Inflammatory macrophage treated with lipopolysaccharide for 1 hour (primary cell): ENCODE measurements around the gene SMIM41.
A peak's percentile ranks its signal among the peaks of the same experiment; 100 is the strongest.

ENCODE experiments used
- DNase-seq, 2 donors: peaks; one replicate each; pipeline ENCODE4 v3.0.0-alpha.2; 2020 to 2022

SMIM41 gene

DNA sequence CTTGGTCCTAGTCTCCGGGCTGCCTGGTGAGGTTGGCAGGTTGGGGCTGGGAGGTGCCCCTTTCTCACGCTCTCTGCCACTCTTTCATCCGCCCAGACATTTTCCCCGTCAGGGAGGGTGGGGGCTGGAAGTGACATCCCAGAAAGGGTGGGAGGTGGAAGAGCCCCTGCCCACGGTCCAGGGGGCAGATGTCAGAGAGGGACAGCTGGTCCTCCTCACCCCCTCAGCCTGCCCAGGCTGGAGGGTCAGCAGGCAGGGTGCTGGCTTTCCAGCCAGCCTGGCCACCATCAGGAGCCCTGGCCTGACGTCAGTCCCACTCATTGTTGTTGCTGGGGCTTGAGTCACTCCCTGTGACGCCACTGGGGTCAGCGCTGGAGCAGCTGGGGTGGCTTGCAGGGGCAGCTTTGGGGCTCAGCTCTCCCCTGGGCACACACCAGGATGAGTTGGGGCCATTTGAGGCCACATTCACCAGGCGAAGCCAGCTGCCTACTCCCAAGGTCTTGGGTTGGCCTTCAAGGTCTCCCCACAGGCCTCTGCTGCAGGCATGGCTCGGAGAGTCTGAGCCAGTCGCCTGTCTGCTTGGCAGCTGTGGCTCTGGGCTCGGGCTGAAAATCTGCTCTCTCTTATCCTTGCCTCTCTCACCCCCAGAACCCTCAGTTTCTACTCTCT lies 15.4 kb upstream of the SMIM41 start:
- no peak for DNase-seq

DNA sequence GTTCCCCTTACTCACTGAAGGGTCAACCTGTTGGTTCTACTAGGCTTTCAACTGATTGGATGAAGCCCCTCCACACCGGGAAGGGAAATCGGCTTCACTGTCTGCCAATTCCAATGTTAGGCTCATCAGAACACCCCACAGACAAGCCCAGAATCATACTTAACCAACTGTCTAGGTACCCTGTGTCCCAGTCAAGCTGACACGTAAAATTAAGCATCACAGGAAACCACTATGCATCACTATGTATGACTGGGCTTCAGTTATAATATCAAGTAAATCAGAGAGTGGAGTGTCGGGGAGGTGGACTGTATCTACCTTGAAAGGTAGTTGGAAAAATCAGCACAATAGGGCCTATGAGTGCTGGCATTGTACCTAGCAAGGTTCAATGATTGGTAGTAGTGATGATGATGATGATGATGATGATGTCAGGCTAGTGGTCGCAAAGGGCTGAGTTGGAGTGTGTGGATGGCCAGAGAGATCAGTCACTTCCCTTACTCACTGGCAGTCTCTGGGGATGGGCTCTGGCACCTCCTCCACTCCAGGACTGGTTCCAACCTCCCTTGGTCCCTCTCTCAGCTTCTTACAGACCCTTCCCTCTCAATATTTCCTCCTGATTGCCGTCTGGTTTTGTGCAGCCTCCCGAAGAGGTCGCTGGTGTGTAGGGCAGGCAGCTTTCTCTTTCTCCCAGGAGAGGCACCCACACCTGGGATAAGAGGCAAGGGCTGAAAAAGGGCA lies 13.0 kb upstream of the SMIM41 start:
- no peak for DNase-seq

DNA sequence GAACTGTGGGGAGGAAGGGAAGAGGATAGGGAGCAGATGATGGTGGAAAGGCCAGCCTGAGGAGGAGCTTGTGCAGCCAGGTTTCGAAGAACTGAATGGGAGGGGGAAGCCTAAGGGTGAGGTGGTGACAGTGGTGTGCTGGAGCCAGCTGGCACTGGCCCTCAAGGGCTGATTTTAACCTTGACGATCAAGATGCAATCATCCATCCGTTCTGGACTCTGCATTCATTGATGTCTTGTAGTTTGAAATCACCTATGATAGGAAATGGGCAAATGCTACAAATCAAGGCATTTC lies 12.5 kb upstream of the SMIM41 start:
- no peak for DNase-seq

DNA sequence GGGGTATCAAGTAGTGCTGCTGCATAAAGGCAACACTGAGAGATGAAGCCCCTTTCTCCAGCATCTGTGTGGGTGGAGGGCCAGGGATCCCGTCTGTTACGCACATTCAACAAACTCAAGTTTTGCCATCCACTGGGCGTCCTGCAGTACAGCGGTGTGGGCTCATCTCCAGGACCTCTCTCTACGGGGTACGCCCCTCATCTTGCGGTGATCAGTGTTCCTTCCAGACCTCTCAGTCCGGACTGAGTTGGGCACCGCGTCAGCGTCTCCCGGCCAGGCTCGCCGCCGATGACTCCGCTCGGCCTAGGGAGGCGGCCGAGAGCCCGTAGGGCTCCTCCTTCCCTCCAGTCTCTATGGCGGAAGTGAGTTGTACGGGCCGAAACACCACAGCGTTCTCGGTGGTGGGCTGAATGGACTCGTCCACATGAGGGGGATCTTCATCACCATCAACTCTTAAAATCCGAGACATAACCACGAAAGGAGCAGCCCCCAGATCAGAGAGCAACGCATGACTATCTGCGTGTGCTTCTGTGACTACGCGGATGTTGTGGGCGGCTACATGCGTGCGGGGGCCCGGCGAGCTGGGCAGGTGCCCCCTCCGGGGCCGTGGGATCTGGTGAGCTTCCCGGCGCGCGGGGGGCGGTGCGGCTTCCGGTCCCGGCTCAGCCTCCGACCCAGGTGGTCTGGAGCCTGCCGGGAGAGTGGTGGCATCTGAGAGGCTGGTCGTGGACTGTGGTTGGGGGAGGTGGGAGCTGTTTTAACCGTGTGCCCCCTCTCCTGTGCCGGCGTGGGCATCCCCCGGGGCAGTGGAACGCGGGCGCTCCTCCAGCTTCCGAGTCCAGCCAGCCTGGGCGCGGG lies 9.9 kb upstream of the SMIM41 start, which contains the start of gene ATG101:
TSS of gene ATG101 (plus strand) at position 652 of the 858 bp plus-strand sequence. CDS start 3,673 bp downstream, outside the sequence.
- peak; percentile 91 to 94 for DNase-seq

DNA sequence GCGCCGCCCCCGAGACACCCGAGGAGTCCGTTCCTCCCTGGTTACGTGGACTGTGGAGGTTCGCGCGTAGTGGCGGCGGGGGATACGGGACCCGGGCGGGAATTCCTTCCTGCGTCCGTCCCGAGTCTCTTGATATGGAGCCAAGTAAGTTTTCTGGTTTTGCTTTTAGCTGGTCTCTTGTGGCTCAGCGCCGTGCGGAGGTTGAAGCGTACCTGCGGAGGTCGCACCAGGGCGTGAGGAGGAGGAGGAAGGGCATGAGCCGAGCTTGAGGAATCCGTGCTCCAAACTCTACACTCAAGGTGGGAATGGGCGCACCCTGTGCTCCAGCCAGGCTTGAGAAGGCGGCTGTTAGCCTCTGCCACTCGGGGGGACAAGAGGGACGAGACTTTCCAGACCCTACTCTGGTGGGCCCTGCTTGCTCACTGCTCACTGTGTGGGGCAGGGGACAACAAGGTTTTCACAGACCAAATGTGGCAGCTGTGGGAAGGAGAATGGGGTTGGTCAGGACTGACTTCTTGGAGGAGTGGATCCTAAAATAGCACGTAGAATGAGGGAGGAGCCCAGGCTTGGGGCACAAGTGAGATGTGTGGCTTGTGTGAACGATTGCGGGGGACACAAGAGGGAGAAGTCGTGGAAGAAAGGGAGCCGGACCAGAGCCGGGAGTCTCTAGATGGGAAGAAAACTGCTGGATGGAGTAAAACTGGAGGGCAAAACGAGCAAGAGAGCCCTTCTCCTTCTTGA lies 9.1 kb upstream of the SMIM41 start:
- DNase-seq = no peak

DNA sequence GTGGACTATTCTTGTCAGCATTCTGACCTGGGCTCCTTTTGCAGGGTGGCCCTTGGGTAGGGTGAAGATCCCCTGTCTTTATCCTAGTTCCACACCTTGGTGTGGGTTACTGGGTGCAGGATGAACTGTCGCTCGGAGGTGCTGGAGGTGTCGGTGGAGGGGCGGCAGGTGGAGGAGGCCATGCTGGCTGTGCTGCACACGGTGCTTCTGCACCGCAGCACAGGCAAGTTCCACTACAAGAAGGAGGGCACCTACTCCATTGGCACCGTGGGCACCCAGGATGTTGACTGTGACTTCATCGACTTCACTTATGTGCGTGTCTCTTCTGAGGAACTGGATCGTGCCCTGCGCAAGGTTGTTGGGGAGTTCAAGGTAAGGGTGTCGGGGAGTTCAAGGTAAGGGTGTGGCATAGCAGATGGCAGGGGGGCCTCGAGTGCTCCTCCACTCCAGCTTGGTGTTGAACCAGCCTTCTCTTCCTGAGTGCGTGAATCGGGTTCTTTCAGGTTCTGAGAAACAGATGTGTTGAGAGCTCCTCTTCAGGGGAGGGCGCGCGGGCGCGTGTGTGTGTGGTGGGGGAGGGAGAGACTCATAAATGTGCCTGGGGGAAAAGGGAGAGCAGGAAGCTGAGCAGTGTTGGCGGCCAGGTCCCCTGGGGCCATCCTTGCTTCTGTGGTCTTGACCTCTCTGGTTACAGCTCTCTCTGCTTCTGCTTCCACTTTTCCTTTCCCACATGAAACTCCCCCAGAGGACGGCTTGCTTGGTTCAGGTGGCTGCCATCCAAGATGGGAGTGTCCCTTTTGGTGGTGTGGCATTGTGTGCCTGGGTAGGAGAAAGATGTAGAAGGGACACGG lies 5.7 kb upstream of the SMIM41 start:
- DNase-seq = no peak

DNA sequence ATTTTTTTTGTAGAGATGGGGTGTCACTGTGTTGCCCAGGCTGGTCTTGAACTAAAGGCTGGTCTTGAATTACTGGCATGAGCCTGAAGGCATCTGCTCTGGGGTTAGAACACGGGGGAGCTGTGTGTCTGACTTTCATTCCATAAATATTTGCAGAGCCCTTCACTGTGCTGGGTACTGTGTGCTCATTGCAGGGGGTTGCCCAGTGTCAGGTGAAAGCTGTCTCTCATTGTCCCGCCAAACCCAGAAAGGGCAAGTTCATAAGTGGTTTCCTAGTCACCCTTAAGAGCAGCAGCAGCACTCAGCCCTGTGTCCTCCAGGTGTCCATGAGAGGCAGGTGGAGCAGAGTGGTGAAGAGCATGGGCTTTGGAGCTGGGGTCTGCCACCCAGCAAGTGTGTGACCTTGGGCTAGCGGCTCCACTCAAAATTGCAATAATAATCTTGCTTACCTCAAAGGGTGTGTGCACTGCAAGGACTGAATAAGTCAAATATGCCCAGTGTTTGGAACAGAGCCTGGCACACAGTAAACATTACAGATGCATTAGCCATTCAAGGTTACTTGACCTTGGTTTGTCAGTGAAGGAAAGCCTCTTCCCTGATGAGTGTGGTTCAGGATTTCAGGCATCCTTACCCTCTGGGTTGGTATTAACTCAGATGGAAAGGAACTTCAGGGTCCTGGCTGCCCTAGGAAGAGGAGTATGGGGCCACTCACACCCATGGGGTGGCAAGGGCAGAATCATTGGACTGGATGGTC lies 4.4 kb upstream of the SMIM41 start:
- no peak for DNase-seq

DNA sequence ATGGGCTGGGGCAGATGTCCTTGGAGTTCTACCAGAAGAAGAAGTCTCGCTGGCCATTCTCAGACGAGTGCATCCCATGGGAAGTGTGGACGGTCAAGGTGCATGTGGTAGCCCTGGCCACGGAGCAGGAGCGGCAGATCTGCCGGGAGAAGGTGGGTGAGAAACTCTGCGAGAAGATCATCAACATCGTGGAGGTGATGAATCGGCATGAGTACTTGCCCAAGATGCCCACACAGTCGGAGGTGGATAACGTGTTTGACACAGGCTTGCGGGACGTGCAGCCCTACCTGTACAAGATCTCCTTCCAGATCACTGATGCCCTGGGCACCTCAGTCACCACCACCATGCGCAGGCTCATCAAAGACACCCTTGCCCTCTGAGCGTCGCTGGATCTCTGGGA lies 2.7 kb upstream of the SMIM41 start:
- DNase-seq = no peak

DNA sequence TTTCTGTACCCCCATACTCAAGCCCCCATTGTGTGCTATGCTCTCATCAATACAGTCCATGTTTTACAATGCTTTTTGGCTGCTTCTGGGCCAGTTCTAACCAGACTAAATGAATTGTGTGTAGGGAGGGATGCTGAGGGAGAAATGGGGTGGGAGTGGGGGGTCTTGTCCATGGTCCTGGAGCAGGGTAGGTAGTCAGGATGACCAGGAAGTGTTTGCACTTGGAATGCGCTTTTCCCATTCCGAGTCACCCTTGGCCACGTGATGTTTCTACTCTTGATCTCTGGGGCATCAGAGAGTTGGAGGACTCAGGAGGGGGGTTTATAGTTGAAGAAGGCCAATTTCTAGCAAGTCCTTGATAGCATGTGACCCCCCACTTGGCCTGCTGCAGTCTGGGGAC lies 1.2 kb upstream of the SMIM41 start:
- no peak for DNase-seq

DNA sequence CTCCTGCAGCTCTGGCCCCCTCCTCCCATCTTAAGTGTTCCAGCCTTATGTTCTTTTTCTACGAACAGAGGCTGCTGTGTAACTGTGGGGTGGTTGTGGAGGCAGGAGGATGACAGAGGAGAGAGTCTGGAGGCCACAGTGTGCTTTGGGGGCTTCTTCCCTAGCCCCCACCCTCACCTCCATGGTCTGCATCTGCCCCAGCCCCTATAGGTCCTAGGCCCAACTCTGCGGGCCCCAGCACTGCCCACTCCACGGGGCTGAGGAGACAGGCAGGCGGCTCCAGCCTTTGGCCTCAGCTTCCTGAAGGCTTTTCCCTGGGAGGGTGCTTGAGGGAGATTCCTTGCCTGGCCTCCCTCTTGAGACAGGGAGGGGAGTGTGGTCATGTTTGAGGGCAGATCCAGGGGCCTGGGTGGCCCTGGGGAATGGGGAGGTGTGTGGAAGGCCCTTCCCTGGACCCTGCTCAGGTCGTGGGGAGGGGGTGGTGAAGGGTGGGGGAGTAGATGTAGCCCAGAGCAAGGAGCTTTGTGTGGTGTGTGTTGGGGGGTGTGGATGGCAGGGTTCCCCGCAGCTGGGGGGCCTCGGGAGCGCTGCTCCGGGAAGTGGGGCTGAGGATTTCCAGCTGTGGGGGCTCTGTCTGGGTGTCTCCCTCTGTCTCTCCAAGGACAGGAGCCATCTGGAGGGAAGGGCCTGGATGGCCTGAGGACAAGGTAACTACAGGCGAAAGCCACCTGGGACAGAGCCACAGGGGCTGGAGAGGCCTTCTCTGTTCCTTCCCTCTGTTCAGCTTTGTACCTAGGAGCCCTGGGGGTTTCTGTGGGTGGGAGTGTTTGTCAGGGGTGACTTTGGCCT lies 1.1 kb downstream of the SMIM41 start:
- no peak for DNase-seq

DNA sequence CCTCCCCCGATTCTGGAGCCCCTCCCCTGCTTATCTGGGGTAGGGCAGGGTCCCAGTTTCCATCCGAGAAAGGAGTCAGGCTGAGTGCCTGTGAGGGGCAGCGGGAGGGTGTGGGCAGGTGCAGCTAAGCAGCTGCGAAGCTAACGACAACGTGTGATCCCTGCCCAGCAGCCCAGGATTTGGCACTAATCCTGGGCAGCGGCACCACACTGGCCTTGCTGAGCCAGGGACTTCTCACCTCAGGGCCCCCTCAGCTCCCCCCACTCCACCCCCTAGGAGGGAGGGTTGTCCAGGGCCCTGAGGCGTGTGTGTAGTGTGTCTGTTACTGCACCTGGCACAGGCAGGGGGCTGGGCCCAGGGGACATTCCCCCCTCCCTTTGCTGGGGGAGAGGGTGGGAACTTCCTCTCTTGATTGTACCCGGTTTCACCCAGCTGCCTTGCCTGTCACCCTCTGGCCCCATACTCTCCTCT lies 1.8 kb downstream of the SMIM41 start:
- DNase-seq = no peak

DNA sequence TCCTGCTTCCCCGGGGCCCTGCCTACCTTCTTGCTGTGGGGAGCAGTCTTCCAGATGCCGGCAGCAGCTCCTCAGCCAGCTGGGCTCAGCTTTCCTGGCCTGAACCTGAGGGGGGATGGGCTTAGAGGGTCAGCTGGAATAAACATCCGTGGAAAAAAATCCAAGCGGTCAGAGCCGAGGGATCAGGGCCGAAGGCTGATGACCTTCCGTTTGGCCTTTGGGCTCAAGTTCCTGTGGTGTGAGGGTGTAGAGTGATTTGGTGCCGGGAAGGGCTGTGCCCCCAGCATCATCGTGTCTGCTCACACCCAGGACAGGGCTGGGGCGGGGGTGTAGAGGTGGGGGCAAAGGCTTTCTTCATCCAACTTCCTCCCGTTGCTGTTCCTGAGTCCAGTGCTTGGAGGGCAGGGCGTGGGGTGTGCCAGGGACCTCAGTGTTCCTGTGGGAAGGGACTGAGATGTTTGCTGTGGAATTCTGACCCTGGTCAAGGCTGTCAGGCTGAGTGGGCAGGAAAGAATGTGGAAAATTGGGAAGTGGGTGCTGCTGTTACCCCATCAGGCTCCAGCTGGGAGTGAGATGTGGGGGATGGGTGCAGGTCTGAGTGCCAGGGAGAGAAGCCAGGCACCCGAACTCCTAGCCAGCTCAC lies 2.6 kb downstream of the SMIM41 start:
- no peak for DNase-seq

DNA sequence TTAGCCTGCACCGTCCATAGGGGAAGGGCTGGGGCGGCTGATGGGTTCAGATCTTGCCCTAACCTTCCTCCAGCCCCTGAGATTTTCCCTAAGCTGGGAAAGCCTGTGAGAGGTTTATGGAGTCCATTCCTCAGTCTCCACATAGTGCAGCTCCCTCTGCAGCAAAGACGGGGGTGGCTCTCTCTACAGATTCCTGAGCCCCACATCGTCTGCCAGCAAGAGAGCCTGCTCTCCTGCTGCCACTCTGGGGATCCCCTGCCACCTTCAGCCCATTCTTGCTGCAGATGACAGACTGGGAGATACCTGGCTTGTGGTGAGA lies 3.1 kb downstream of the SMIM41 start:
- no peak for DNase-seq

DNA sequence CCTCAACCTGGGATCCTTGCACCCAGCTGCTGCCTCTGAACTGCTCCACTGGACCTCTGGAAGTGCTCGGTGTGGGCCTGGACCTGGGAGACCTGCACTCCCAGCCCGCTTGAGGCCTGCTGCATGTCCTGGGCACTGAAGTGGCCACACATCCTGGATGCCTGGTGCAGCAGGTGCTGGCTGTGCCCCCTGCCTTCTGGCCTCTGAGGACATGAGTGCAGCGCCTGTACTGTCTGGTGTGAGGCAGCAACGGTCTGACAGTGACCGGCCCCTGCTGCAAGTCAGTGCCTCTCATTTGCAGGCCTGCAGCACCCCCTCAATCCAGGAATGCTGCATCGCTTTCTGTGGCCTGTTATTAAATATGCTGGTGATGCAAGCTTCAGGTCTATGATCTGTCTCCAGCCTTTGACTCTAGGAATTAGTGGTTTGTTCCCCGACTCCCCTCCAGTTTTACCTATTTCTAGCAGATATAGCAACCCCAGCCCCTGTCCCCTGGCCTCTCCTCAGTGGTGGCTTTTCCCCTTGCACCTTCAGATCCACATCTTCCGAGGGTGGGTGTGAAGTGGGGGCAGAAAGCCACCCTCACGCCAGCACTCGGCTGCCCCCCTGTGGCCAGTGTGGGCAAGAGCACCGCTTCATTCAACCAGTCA lies 3.6 kb downstream of the SMIM41 start:
- DNase-seq = peak; percentile 16 to 77

DNA sequence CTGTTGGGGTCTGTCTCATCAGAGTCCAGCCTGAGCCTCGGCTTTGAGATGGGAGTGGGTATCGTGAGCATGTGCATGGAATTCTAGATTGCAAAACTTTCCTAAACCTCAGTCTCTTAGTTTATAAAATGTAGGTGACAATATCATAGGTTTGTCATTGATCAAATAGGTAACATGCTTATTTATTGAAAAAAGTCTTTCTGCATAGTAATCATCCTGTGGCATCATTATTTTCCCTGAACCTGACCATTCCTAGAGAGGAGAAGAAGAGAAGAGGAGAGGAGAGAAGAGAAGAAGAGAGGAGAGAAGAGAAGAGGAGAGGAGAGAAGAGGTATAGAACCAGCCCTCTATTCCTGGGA lies 4.1 kb downstream of the SMIM41 start:
- no peak for DNase-seq

DNA sequence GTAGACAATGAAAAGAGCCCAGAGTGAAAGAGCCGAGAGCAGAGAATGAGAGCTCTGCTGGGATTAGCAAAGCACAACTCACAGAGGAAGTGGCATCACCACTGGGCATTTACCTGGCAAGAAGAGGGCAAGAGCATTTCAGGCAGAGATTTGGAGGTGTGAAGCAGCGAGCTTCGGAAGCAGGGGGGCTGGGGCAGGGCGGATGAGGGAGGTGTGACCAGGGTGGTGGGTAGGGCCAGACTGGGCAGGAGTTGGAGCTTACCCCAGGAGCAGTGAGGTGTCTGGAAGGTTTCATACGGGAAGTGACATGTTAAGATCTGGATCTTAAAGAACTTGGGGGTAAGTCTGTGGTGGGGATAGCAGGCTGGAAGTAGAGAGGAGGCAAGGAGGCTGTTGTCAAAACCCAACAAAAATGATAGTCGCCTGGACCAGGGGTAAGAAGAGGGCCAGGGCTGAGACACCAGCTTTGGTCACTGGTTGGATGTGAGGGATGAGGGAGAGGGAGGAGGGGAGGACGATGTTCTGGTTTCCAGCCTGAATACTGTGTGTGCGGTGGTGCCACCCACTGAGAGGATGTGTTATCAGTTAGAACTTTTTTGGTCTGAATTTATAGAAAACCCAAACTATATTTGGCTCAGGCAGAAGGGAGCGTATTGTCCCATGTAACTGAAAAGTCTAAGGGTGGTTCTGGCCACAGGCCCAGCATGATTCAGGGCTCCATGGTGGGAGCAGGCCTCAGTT lies 5.2 kb downstream of the SMIM41 start:
- DNase-seq = no peak

DNA sequence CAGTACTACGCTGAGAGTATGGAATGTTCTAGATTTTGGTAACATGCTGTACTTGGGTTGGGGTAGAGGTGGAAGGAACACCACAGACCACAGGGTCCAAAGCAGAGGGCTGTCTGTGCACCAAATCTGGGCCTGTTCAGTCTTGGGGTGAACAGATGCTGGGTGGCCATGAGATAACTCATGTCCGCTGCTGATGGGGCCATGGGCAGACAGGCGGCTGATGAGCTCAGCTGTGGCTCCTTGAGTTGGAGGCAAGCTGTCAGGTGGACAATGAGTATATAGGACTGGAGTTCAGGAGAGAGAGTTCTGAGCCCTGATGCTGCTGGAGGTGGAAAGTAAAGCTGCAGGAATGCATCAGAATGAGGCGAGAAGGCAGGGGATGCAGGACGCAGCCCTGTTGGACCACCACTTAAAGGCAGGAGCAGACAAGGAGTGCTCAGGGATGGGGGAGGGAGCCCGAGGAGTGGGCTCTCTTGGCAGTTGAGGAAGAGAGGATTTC lies 6.2 kb downstream of the SMIM41 start:
- no peak for DNase-seq

DNA sequence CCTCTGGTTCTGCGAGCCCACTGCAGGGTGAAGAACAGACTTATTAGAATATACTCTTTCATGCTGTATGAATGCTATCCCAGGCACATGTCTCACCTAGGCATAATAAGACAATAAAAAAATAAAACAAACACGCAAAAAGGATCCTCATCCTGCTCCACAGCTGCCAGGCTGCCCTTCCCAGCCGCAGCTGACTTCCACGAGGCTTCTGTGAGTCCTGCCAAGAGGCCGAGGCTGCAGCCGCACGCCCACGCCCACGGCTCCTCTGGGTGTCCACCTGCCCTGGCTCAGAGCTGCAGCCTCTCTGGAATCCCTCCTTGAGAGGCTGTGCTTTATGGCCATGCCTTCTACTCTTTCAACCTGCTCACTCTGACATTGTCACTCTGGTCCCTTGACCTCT lies 6.9 kb downstream of the SMIM41 start:
- DNase-seq = no peak
